GM21390 (cell line): ENCODE data around the gene ADNP.
"Not testable (repeated sequence)": the region's sequence is repeated elsewhere in the genome, so short reads cannot be mapped to it uniquely, and the experiment has no call there.

Experiments used
- ATAC-seq: cut with Tn5 transposase; IDR thresholded peaks from one replicate; pipeline ENCODE4 v1.9.1; 2021; ENCODE audit not compliant: unreplicated experiment

ADNP gene

DNA sequence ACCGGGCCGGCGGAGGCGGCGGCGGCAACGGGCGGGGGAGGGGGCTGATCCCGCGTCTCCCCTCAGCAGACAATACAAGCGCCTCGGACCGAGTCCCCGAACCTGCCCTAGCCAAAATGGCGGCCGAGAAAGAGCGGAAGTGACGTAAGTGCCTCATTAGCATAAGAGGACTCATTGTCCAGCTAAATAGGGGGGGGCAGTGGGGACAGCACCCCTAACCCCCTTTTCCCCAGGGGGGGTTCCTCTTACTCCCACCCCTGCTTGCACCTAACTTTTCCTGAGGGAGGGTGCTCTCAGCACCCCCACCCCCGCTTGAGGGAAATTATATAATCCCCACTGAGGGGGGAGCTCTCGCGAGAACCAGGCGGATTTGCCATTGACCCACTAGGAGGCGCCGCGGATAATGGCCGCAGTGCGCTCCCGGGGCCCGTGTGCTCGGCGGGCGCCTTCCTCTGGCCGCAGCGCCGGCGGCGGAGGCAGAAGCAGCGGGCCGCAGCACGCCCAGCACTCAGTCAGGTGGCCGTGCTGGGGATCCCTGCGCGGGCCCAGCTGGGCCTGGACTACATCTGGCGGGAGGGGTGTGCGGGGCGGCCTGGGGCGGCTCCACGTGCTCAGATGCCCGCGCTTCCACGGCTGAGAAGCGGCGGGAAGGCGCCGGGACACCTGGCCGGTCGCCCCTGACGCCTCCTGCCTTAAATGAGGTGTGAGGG is at the start of gene ADNP:
Gene ADNP, minus strand, starts transcription at position 132 of the 710 bp plus-strand sequence. CDS start 27,441 bp downstream, outside the sequence.
- peak; percentile 57 for ATAC-seq

DNA sequence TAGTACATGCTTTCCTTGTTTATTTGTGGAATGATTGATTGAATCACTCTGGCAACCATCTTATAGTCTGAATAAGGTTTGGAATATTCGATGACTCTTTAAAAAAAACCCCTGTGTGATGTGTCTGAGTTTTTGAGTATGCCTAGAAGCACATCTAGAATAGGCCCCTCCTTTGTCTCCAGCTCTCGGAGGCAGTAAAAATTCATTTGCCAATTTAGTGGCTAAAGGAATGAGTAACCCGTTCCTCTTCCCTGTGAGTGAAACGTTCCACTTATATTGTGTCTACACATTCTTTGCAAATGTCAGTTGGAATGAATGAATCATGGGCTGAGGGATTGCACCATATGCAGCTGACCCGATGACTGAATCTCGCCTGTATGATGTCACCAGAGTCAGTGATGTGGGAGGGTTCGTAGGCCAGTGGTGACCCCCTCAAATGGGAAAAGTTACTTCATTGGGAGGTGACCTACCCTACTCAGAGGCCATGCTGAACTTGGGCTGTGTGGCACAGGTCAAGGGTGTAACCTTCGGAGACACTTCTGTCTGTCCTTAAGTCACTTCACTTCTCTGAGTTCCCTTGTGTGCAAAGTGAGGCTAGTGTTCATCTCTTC is 48.9 kb upstream of the ADNP start:
- no peak for ATAC-seq

DNA sequence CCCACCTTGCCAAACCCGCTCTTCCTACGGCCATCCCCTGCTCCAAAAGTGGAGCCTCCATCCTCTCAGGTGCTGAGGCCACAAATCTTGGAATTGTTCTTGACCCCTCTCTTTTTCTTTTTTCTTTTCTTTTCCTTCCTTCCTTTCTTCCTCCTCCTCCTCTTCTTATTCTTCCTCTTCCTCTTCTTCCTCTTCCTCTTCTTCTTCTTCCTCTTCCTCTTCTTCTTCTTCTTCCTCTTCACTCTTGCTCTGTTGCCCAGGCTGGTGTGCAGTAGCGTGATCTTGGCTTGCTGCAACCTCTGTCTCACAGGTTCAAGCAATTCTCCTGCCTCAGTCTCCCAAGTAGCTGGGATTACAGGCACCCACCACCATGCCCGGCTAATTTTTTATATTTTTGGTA is 47.3 kb upstream of the ADNP start:
- not testable (repeated sequence) for ATAC-seq

DNA sequence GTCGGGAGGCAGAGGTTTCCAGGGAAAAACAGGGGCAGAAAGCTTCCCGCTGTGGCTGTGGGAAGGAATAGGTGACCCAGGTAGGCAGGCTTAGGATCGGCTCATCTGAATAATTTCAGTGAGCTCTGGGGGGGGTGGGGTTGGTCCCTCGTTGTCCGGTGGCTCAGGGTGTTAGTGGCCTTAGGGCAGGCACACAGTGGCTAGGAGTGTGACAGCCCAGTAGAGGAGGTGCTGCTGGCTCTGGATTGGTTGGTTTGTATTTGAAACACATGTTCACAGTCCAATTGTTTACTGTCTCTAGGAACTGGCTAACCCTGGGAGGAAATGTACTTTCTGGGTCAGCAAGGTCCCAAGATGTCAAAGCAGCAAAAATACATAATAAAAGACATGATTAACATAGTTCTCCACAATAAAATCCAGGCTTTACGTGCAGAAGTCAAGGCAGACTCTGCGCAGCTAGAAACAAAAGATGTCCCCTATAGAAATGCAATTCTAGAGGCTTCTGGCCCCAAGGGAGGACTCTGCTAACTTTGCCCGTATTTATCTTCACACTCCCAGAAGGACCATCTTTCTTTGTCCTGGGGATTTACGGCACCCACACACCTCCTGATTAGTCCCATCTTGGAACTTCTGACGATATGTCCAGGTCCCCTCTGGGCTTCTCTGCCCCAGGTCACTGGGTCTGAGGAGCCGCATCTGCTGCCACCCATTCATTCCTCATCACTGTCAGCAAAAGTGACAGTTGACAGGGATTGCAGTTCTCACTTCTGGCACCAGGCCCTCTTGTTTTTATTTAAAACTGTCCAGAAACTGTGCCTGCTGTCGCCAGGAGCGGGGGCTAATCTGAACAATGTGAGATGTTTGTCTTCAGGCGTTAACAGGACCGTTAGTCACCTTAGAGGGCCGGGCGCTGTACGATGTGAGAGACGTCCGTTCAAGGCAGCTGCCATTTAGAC is 46.1 kb upstream of the ADNP start:
- ATAC-seq: no peak

DNA sequence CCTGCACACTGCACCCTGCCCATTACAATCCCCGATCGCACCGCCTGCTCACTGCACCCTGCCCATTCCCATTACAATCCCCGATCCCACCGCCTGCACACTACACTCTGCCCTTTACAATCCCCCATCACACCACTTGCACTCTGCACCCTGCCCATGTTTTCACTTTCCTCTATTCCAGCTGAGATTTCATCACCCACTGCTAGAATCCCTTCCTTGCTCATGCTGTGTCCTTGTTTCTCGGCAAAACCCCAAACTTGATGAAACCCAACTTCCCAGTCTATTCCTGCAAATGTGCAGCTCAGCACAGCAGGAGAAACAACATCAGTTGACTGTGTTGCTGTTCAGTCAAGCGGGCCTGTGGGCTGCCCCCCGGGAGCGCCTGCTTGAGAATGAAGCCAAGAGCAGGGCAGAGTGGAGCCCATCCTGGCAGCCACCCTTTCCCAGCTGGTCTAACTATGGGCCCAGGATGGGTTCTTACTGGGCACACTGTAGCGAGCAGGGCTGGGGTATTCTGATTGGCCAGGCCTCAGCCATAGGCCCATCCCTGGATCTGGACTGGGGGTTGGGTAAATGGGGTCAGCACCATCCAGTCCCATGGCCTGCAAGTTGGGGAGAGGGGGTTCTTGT is 44.6 kb upstream of the ADNP start:
- ATAC-seq: no peak

DNA sequence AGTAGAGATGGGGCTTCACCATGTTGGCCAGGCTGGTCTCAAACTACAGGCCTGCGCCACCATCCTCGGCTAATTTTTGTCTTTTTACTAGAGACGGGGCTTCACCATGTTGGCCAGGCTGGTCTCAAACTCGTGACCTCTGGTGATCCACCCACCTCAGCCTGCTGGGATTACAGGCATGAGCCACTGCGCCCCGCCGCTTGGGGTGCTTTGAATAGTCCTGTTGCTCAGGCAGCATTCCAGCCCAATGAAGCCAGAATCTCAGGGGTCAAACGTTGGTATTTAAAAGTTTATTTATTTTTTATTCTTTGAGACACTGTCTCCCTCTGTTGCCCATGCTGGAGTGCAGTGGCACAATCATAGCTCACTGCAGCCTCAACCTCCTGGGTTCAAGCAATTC is 38.7 kb upstream of the ADNP start:
- ATAC-seq: no peak

DNA sequence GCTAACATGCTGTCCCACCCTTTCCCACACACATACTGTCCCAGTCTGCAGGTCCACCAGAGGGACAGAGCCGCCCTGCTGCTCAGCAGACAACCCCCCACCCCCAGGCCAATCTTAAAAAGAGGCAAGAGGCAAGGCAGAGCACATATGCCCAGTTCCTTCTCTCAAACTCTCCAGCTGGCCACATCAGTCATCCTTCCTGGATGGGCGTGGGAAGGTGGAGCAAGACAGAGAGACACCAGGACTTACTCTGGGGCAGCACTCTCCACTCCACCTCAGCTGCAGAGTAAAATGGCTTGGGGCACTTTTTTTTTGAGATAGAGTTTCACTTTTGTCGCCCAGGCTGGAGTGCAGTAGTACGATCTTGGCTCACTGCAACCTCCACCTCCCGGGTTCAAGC is 38.2 kb upstream of the ADNP start:
- no peak for ATAC-seq

DNA sequence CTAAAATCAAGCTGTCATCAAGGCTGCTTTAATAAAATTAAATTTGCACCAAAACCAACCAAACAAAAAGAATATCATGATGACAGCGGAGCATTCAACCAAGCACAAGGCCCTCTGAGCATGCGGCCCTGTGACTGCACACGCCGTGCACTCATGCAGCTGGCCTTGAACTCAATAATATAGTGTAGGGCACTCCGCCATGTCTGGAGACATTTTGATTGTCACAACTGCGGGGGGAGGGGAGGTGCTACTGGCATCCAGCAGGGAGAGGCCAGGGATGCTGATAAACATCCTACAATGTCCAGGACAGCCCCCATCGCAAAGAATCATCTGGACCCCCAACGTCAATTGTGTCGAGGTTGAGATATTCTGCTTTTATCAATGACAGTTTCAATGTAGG is 37.1 kb upstream of the ADNP start:
- ATAC-seq: no peak

DNA sequence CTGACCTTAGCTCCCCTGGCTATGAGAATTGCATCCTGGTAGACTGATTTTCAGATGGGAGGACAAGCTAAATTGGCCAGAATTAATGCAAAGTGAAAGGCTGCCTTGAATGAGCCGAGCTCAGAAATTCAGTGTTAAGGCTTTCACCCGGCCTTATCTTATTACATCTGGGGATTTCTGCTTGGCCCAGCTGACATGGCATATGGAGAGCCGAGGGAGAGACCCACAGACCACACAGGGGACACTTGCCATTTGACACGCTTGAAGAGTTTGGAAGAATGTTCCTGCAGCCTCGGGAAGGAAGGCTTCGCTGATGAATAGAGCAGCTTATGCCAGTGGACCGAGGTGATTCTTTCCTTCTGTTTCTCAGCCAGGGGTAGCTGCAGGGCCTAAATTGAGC is 36.3 kb upstream of the ADNP start:
- no peak for ATAC-seq

DNA sequence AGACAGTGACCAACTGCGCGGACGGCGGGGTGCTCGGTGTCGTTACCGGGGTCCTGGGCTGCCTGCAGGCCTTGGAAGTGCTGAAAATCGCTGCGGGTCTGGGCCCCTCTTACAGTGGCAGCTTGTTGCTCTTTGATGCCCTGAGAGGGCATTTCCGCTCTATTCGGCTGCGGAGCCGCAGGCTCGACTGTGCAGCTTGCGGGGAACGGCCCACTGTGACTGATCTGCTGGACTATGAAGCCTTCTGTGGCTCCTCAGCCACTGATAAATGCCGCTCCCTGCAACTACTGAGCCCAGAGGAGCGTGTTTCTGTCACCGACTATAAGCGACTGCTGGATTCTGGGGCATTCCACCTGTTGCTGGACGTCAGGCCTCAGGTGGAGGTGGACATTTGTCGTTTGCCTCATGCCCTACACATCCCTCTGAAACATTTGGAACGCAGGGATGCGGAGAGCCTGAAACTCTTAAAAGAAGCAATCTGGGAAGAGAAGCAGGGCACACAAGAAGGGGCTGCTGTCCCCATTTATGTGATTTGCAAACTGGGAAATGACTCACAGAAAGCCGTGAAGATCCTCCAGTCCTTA is 28.4 kb upstream of the ADNP start:
- ATAC-seq: no peak

DNA sequence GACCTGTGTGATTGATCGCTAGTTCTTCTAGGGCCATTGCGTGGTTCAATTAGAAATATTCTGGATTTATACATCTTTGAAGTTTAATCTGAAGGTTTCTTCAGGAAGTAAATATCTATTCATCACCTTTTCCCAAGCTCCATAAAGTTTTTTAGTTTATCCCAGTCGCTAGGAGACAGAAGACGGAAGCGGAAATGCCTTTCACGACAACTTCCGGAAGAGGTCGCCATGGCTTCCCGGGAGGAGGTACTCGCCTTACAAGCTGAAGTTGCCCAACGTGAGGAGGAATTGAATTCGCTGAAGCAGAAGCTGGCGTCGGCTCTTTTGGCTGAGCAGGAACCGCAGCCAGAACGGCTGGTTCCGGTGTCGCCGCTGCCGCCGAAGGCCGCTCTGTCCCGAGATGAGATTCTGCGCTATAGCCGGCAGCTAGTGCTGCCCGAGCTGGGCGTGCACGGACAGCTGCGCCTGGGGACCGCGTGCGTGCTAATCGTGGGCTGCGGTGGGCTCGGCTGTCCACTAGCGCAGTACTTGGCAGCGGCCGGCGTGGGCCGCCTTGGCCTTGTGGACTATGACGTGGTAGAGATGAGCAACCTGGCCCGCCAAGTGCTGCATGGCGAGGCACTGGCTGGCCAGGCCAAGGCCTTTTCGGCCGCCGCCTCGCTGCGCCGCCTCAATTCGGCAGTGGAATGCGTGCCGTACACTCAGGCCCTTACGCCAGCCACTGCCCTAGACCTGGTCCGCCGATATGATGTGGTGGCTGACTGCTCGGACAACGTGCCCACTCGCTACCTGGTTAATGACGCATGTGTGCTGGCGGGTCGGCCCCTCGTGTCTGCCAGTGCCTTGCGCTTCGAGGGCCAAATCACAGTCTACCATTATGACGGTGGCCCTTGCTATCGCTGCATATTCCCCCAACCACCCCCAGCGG is 27.6 kb upstream of the ADNP start, which contains the start of gene MOCS3:
Gene MOCS3, plus strand, starts transcription at position 204 of the 928 bp plus-strand sequence. Its CDS starts 25 bp downstream, at position 229.
- ATAC-seq: peak; percentile 79

DNA sequence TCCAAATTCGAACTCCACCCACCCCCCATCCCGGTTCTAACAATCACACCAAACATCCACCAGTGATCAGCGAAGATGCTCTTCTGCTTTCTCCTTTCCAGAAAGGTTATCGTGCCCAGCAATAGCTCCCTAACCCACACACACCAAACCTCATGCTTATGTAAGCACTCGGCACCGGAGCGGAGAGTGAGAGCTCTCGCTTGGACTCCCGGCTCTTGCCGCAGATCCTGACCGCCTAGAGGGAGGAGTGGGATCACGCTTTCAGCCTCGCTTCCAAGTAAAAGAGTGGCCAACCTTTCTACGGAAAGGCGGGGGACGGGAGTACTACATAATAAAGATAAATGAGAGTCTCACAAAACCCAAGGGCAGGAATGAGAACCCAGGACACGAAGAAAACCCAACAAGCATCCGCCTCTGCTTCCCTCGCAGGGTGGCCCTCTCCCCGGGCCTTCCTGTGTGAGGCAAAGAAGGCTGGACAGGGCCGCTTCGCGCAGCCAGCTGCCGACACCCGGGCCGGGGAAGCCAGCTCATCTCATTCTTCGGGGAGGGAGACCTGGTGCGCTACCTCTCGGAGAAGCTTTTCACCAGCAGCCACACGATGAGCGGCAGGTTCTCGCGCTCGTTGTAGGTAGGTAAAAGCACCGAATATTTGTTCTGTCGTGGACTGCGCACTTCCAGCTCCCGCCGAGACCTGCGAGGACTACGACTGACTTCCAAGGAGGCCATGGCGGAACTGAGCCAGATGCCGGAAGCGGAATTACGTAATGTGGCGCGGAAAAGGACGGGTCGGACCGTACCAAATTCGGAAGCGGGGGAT is 26.8 kb upstream of the ADNP start, which contains the start of gene DPM1:
Gene DPM1, minus strand, starts transcription at position 735 of the 817 bp plus-strand sequence. Its CDS starts 9 bp downstream, at position 726.
- peak; percentile 77 for ATAC-seq

DNA sequence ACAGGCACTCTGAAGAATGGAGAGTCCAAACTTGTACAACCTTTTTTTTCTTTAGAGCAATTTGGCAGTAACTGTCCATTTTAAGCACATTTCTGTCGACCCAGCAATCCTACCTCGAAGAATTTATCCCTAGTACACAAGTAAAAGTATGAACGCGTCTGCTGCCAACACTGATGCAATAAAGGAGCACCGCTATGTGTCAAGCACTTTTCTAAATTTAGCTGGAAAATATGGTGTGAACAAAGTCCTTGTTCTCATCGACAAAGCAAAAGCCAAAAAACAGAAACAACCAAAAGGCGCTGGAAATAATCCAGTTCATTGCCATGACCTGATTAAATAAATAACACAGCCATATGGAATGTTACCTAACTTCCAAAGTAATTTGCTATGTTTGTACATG is 26.0 kb upstream of the ADNP start:
- no peak for ATAC-seq

DNA sequence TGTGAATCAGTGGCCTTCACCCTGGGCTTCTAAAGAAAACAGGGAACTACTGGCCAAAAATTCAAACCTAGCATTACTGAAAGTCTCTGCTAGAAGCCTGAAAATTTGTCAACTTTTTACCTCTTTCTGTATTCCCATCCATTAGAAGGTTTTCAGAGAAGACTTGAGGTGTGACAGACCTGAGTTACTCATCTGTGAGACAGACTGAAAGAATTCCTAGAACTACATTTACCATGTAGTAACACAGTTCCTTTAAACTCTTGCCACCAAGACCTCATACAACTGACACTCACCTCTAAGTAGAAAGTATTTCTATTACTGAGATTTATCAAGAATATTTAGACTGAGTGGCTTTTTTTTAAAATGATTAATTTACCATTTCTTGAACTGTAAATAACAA is 22.6 kb upstream of the ADNP start:
- ATAC-seq: no peak

DNA sequence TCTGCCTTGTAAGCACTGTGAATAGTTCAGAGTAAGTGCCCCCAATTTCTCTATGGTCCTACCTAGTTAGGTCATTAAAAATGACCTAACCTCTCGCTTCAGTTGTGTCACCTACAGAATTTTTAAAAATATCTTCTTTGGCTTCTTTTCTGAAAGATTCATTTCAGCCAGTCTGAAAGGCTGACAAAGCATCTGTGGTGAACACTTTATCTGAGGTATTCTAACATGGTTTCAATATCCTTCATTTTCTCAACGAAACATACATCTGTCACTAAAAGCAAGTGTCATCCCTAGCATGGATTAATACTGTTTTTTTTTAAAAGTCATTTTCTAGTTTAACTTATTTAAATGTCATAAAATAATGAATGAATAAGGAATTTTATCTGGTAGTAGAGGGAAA is 22.0 kb upstream of the ADNP start:
- no peak for ATAC-seq

DNA sequence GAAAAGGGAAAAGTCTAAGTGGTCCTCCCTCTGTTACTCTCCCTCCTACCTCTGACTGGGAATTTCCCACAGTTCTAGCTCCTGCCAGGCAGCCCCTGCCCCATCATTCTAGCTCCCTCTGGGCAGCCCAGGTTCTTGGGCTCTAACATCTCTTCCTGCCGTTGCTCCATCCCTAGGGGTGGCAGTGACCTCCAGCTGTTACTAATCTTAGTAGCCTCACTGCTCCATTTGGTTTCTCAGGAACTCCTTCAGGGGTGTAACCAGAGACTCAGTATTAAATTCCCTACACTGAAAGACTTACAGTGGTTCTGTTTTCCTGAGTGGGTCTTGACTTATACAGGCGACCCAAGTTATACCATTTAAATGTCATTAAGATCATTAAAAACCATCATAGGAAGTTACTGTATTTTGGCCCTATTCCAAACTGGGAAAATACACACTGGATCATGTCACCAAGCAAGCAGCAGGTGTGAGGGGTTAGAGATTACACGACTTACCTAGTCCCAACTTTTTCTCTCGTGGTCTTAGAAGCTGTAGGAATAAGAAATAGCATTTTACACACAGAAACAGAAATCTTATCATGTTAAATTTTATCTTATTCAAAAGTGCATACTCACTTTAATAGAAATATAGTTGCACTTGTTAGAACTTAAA is 17.0 kb upstream of the ADNP start:
- no peak for ATAC-seq

DNA sequence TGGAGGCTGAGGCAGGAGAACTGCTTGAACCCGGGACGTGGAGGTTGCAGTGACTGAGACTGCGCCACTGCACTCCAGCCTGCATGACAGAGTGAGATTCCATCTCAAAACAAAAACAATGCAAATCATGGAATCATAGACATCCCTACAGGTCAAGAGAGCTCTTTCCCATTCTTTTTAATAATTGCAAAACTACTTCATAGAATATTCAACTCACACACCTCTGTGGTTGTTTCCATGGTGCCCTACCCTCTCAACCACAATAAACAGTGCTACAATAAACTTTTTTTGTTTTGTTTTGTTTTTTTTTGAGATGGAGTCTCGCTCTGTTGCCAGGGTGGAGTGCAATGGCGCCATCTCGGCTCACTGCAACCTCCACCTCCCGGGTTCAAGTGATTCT is 11.8 kb upstream of the ADNP start:
- ATAC-seq: no peak

DNA sequence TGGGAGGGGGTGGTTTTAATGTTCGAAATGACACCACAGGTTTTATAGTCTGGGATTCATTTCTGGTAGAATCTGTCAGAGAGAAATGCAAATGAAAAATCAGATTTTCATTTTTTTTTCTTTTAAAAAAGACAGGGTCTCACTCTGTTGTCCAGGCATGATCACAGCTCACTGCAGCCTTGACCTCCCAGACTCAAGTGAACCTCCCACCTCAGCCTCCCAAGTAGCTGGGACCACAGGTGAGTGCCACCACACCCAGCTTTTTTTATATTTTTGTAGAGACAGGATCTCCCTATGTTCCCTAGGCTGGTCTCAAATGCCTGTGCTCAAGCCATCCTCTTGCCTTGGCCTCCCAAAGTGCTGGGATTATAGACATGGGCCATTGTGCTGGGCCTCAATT is 2.4 kb upstream of the ADNP start:
- no peak for ATAC-seq
